Spleen (tissue), 11 donors: ENCODE data around the gene EMX2. TPM values are rescaled to one million over a fixed set of nuclear protein-coding genes. Genes with fewer than 3 reads are reported as not detected.

Experiments used
- DNase-seq: peaks from one replicate; pipeline ENCODE4 v3.0.0-alpha.2; 2020
- H3K27ac ChIP-seq, 8 donors: fragments of 200-600 bp; sonication (generic) in 7 of 8; 1 replicate in 4 of 8; 2 replicates in 4 of 8; pipeline versions ENCODE4 v1.5.0 to v1.8.0; 2016 to 2021; ENCODE audit warnings: inconsistent platforms in 4 of 8, mild to moderate bottlenecking in 4 of 8, moderate library complexity in 1 of 8
- H3K27me3 ChIP-seq, 7 donors: fragments of 200-600 bp; sonication (generic) in 6 of 7; replicated peaks in 1 of 7; 1 replicate in 4 of 7; 2 replicates in 3 of 7; pipeline versions ENCODE4 v1.5.0 to v1.8.0; 2016 to 2021; ENCODE audit warnings: inconsistent platforms in 3 of 7, mild to moderate bottlenecking in 1 of 7
- H3K36me3 ChIP-seq, 6 donors: fragments of 200-600 bp; sonication (generic) in 5 of 6; 1 replicate in 4 of 6; 2 replicates in 2 of 6; pipeline versions ENCODE4 v1.5.0 to v1.8.0; 2016 to 2021; ENCODE audit warnings: inconsistent platforms in 2 of 6
- H3K4me1 ChIP-seq, 6 donors: fragments of 200-600 bp; sonication (generic) in 5 of 6; 1 replicate in 3 of 6; 2 replicates in 3 of 6; pipeline versions ENCODE4 v1.5.0 to v1.8.0; 2016 to 2021; ENCODE audit warnings: inconsistent platforms in 3 of 6
- H3K4me3 ChIP-seq, 8 donors: fragments of 200-600 bp; sonication (generic) in 7 of 8; 1 replicate in 4 of 8; 2 replicates in 4 of 8; pipeline versions ENCODE4 v1.5.0 to v1.8.0; 2016 to 2021; ENCODE audit warnings: inconsistent platforms in 4 of 8, mild to moderate bottlenecking in 4 of 8, moderate library complexity in 2 of 8
- H3K9me3 ChIP-seq, 8 donors: fragments of 200-600 bp; sonication (generic) in 7 of 8; 1 replicate in 4 of 8; 2 replicates in 4 of 8; pipeline versions ENCODE4 v1.5.0 to v1.8.0; 2016 to 2021; ENCODE audit warnings: inconsistent platforms in 4 of 8
- CTCF ChIP-seq, 11 experiments: fragments of 200-600 bp in 7 of 11; fragments of 450-650 bp in 4 of 11; sonication (generic) in 4 of 11; IDR thresholded peaks in 8 of 11; conservative IDR thresholded peaks in 3 of 11; 1 replicate in 7 of 11; 2 replicates in 4 of 11; pipeline versions ENCODE4 v1.4.0 to v1.8.0; 2016 to 2021; ENCODE audit warnings: antibody characterized with exemption in 11 of 11, inconsistent platforms in 4 of 11, mild to moderate bottlenecking in 1 of 11
- POLR2A ChIP-seq, 3 donors: fragments of 450-650 bp; IDR thresholded peaks; one replicate each; pipeline ENCODE4 v1.5.1; 2017; ENCODE audit warnings: antibody characterized with exemption in 3 of 3, mild to moderate bottlenecking in 1 of 3
- POLR2AphosphoS5 ChIP-seq, 3 donors: sonication (generic); formaldehyde crosslinking; IDR thresholded peaks; one replicate each; pipeline ENCODE4 v1.5.1; 2017; ENCODE audit warnings: antibody characterized with exemption in 3 of 3
- WGBS, 5 donors: extraction: QIAGEN DNeasy Blood & Tissue Kit in 3 of 5; methylation state at CpG; one replicate each; pipeline versions ENCODE4 v1.1.5 to v1.1.7; 2013 to 2018; 5-methylcytosine and 5-hydroxymethylcytosine counted together
- intact Hi-C: fragments of 100-400 bp; cut with DNase I; formaldehyde crosslinking; loops from one replicate; pipeline ENCODE4 v1.15.0; 2023; ENCODE audit warnings: low total_unique reads
- polyA plus RNA-seq, 3 donors: library from polyadenylated mRNA; stranded (reverse); fragments of 200-250 nt; gene quantifications; one replicate each; pipeline ENCODE4 v1.2.1, GENCODE V29; 2013
- total RNA-seq, 7 donors: library from RNA; depleted of rRNA in 3 of 7; stranded (reverse); fragments of >200 nt in 3 of 7; fragmentation: NEBNext Ultra II Directional in 4 of 7; extraction: Animal tissue kit (Norgen Biotek cat#: 25700) in 4 of 7; gene quantifications; one replicate each; pipeline versions ENCODE4 v1.1.0 to v1.2.1, GENCODE V29; 2016 to 2021
- donor health status: healthy with polysubstance abuse.
- donor health status: DM: no; HTN: no; CAD: no; lungs with moderate emphysema.
- donor health status: DM: no; HTN: no; CAD: no.
- donor health status: Bipolar disorder and iron deficiency.
- donor health status: healthy.
- donor health status: DM: no; HTN: no; CAD: no.
- donor health status: DM: yes; HTN: yes; CAD: no.

EMX2 gene
- total and polyA plus RNA-seq, 10 donors: 0.06 TPM; not detected in 9

GRCh38 chr10:117550076-117550475 is 7.5 kb downstream of the EMX2 start:
- intact Hi-C loops: no loop called here
- DNase-seq: no peak
- Histone ChIP-seq H3K4me1 (peaks cover 3 to 60% (median 35%) of the 10 kb centered on the region in 6 donors), H3K36me3 (no peaks in the 10 kb centered on the region), H3K9me3 (no peaks in the 10 kb centered on the region), H3K27ac (no peak overlapping the region), H3K4me3 (no peak overlapping the region), H3K27me3 (peaks cover 19 to 100% (median 100%) of the 10 kb centered on the region in 7 donors)
- TF ChIP-seq CTCF (IDR thresholded peaks at IDR 0.05 in 8 of 11, conservative IDR thresholded peaks at IDR 0.05 in 3 of 11) (no peak), POLR2A (IDR thresholded peaks at IDR 0.05) (no peak)
- WGBS, 5 donors: 2 to 11% (median 8%) methylated on average over 6 of the region's 6 CpGs

GRCh38 chr10:117550599-117551329 is 8.2 kb downstream of the EMX2 start:
- Histone ChIP-seq H3K9me3 (no peaks in the 10 kb centered on the region), H3K36me3 (no peaks in the 10 kb centered on the region), H3K4me1 (peaks cover 0 to 53% (median 28%) of the 10 kb centered on the region in 6 donors), H3K27ac (no peak overlapping the region), H3K4me3 (no peak overlapping the region), H3K27me3 (peaks cover 19 to 100% (median 100%) of the 10 kb centered on the region in 7 donors)
- intact Hi-C loops: no loop called here
- no peak for TF ChIP-seq CTCF (IDR thresholded peaks at IDR 0.05 in 8 of 11, conservative IDR thresholded peaks at IDR 0.05 in 3 of 11)
- no peak for TF ChIP-seq POLR2A (IDR thresholded peaks at IDR 0.05)
- TF ChIP-seq POLR2AphosphoS5 (IDR thresholded peaks at IDR 0.05): no peak
- DNase-seq: peak; percentile 52
- 4 to 8% (median 6%) methylated on average over 22 of the region's 22 CpGs for WGBS, 5 donors

GRCh38 chr10:117551330-117552155 is 9.0 kb downstream of the EMX2 start:
- Histone ChIP-seq H3K4me3 (peak overlapping the region in 1 of 8 donors; percentile 3), H3K4me1 (peaks cover 0 to 46% (median 23%) of the 10 kb centered on the region in 6 donors), H3K27me3 (peaks cover 17 to 100% (median 96%) of the 10 kb centered on the region in 7 donors), H3K9me3 (no peaks in the 10 kb centered on the region), H3K27ac (no peak overlapping the region), H3K36me3 (no peaks in the 10 kb centered on the region)
- 7 to 19% (median 10%) methylated on average over 26 to 45 of the region's 45 CpGs for WGBS, 5 donors
- peak; percentile 6 for DNase-seq
- TF ChIP-seq POLR2AphosphoS5 (IDR thresholded peaks at IDR 0.05) (no peak), CTCF (IDR thresholded peaks at IDR 0.05 in 8 of 11, conservative IDR thresholded peaks at IDR 0.05 in 3 of 11) (no peak), POLR2A (IDR thresholded peaks at IDR 0.05) (no peak)
- intact Hi-C loops: no loop called here

- peak; percentile 62 for DNase-seq
Measured at GRCh38 chr10:117552156-117552631, 9.6 kb downstream of the EMX2 start.

More at GRCh38 chr10:117552156-117552631, 9.6 kb downstream of the EMX2 start:
- peaks cover 0 to 39% (median 17%) of the 10 kb centered on the region in 6 donors for H3K4me1 ChIP-seq
- TF ChIP-seq POLR2AphosphoS5 (IDR thresholded peaks at IDR 0.05) (no peak), CTCF (IDR thresholded peaks at IDR 0.05 in 8 of 11, conservative IDR thresholded peaks at IDR 0.05 in 3 of 11) (no peak), POLR2A (IDR thresholded peaks at IDR 0.05) (no peak)
- no peak overlapping the region for H3K27ac ChIP-seq
- peaks cover 15 to 100% (median 90%) of the 10 kb centered on the region in 7 donors for H3K27me3 ChIP-seq
- intact Hi-C loops: no loop called here
- peak overlapping the region in 1 of 8 donors; percentile 3 for H3K4me3 ChIP-seq
- WGBS, 5 donors: 4 to 8% (median 5%) methylated on average over 19 to 39 of the region's 39 CpGs
- H3K9me3 ChIP-seq: no peaks in the 10 kb centered on the region
- no peaks in the 10 kb centered on the region for H3K36me3 ChIP-seq
